ENCODE measurements around the gene SETD1B. TPM values are rescaled to one million over a fixed set of nuclear protein-coding genes. Genes with fewer than 3 reads are reported as not detected.
"Not testable (repeated sequence)": the region's sequence is repeated elsewhere in the genome, so short reads cannot be mapped to it uniquely, and the experiment has no call there.

Gene SETD1B
- total RNA-seq, 1 donor from 2014 or later, result 25.9 TPM

GRCh38 chr12:121845701-121846100 lies 41.9 kb downstream of the SETD1B start:
- H3K36me3 Mint-ChIP-seq (ENCODE audit: low read depth), result no peaks in the 10 kb centered on the region
- H3K27ac Mint-ChIP-seq (ENCODE audit: unreplicated experiment), result no peak overlapping the region
- DNase-seq (ENCODE audit: low read depth, low spot score), result no peak
- peak overlapping the region; percentile 51 for H3K4me3 Mint-ChIP-seq
- H3K9me3 Mint-ChIP-seq, result no peaks in the 10 kb centered on the region
- H3K27me3 Mint-ChIP-seq (ENCODE audit: low read depth), result no peaks in the 10 kb centered on the region
- H3K4me1 Mint-ChIP-seq, result peaks cover 11% of the 10 kb centered on the region
- no peak for TF ChIP-seq CTCF (conservative IDR thresholded peaks at IDR 0.05)

DNA sequence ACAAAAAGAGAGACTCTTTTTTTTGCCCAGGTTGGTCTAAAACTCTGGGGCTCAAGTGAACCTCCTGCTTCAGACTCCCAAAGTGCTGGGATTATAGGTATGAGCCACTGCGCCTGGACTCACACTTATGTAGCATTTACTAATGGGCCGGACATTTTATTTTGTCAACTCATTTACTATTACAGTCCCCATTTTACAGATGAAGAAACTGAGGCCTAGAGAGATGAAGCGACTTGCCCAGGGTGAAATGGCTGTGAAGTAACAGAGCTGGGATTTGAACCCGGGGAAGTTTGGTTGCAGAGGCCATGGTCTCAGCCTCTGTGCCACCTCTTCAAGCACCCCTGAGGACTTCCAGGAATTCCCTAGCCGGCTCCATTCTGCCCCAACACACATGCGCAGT lies 45.4 kb downstream of the SETD1B start:
- Mint-ChIP-seq H3K36me3 (ENCODE audit: low read depth) (no peaks in the 10 kb centered on the region), H3K4me3 (no peak overlapping the region), H3K9me3 (no peaks in the 10 kb centered on the region), H3K27ac (ENCODE audit: unreplicated experiment) (no peak overlapping the region), H3K27me3 (ENCODE audit: low read depth) (no peaks in the 10 kb centered on the region), H3K4me1 (no peaks in the 10 kb centered on the region)
- DNase-seq (ENCODE audit: low read depth, low spot score), result no peak
- no peak for TF ChIP-seq CTCF (conservative IDR thresholded peaks at IDR 0.05)

GRCh38 chr12:121849665-121850064 lies 45.9 kb downstream of the SETD1B start:
- H3K4me3 Mint-ChIP-seq, result no peak overlapping the region
- H3K36me3 Mint-ChIP-seq (ENCODE audit: low read depth), result no peaks in the 10 kb centered on the region
- no peaks in the 10 kb centered on the region for H3K9me3 Mint-ChIP-seq
- no peak for DNase-seq (ENCODE audit: low read depth, low spot score)
- no peak for TF ChIP-seq CTCF (conservative IDR thresholded peaks at IDR 0.05)
- H3K27me3 Mint-ChIP-seq (ENCODE audit: low read depth), result no peaks in the 10 kb centered on the region
- no peak overlapping the region for H3K27ac Mint-ChIP-seq (ENCODE audit: unreplicated experiment)
- H3K4me1 Mint-ChIP-seq, result no peaks in the 10 kb centered on the region

- H3K9me3 Mint-ChIP-seq; DNase-seq (ENCODE audit: low read depth, low spot score); H3K36me3 Mint-ChIP-seq (ENCODE audit: low read depth); H3K4me3 Mint-ChIP-seq; H3K4me1 Mint-ChIP-seq; H3K27me3 Mint-ChIP-seq (ENCODE audit: low read depth): not testable (repeated sequence)
- H3K27ac Mint-ChIP-seq (ENCODE audit: unreplicated experiment), result peak overlapping the region; percentile 35
These were observed 48.6 kb downstream of the SETD1B start for GRCh38 chr12:121852392-121852791.

- no peaks in the 10 kb centered on the region for H3K9me3 Mint-ChIP-seq
- no peak for TF ChIP-seq CTCF (conservative IDR thresholded peaks at IDR 0.05)
- H3K27me3 Mint-ChIP-seq (ENCODE audit: low read depth), result no peaks in the 10 kb centered on the region
- H3K36me3 Mint-ChIP-seq (ENCODE audit: low read depth), result no peaks in the 10 kb centered on the region
- peaks cover 30% of the 10 kb centered on the region for H3K4me1 Mint-ChIP-seq
- DNase-seq (ENCODE audit: low read depth, low spot score), result peak; percentile 18
- peak overlapping the region; percentile 27 for H3K4me3 Mint-ChIP-seq
- peak overlapping the region; percentile 97 for H3K27ac Mint-ChIP-seq (ENCODE audit: unreplicated experiment)
These were observed 53.8 kb downstream of the SETD1B start for GRCh38 chr12:121857322-121858246.

DNA sequence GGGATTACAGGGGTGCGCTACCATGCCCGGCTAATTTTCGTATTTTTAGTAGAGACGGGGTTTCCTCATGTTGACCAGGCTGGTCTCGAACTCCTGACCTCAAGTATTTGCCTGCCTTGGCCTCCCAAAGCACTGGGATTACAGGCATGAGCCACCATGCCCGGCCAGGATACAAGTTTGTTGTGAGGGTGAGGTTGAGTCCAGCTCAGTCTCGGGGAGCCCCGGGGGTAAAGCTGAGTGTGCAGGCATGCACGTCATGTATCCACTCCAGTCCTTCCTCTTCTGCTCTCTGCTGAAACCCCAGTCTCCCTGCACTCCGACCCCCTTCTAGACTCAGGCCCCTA lies 54.5 kb downstream of the SETD1B start:
- Mint-ChIP-seq H3K9me3 (no peaks in the 10 kb centered on the region), H3K27ac (ENCODE audit: unreplicated experiment) (peak overlapping the region; percentile 50), H3K4me3 (no peak overlapping the region), H3K27me3 (ENCODE audit: low read depth) (no peaks in the 10 kb centered on the region), H3K36me3 (ENCODE audit: low read depth) (no peaks in the 10 kb centered on the region), H3K4me1 (peaks cover 32% of the 10 kb centered on the region)
- no peak for DNase-seq (ENCODE audit: low read depth, low spot score)
- no peak for TF ChIP-seq CTCF (conservative IDR thresholded peaks at IDR 0.05)

All from neural crest cell (in vitro differentiated cells).